Stimulated activated CD4-positive, alpha-beta T cell treated with anti-CD3 and anti-CD28 coated beads, Interleukin-15, amount 100 ng/mL, for 24 hours (primary cell): ENCODE data around the gene EMC9.

Experiments
- DNase-seq: peaks from one replicate; pipeline ENCODE4 v3.0.0-alpha.2; 2020

The EMC9 gene

DNA sequence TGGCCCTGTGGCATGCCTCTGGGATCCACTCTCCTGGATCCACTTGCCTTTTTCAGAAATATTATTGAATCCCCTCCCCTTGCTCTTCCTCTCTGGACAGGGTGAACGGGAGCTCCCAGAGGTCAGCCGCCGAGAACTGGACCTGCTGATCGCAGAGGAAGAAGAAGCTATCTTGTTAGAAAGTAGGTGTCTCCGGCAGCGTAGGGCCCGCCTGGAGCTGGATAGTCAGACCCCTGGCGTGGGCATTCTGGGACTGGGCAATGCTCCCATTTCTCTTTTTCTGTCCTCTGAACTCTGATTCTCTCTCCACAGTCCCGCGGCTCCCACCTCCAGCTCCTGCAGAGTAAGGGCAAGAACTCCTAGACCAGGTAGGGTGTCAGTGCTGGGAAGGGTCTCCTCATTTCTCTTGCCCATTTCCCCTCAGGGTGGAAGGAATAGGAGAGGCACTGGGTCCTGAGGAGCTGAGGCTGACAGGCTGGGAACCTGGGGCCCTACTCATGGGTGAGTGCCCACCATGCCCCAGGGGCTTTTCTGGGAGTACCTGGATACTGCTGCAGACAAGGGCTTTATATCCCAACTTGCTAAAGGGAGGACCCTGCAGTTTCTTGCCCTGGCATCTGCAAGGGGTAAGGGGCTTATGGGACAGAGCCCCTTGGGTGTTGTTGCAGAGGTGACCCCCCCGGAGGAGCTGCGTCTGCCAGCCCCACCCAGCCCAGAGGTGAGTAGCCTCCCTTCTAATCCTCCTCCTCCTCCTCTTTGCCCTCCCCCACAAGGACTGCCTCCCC lies 35.8 kb upstream of the EMC9 start:
- no peak for DNase-seq

DNA sequence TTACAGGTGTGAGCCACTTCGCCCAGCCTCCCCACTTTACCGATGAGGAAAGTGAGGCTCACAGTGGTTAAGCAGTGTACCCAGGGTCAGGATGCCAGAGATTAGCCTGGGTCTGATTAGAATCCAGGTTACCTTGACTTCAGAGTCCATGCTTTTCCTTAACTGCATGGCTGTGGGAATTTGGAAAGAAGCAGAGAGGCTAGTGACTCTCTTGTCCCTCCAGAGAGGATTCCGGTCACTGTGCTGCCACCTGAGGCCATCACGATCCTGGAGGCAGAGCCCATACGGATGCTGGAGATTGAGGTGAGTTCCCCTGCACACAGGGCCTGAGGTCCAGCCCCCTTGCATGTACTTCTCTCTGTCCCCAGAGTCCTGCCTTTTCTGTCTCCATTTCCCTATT lies 35.2 kb upstream of the EMC9 start:
- DNase-seq: no peak

DNA sequence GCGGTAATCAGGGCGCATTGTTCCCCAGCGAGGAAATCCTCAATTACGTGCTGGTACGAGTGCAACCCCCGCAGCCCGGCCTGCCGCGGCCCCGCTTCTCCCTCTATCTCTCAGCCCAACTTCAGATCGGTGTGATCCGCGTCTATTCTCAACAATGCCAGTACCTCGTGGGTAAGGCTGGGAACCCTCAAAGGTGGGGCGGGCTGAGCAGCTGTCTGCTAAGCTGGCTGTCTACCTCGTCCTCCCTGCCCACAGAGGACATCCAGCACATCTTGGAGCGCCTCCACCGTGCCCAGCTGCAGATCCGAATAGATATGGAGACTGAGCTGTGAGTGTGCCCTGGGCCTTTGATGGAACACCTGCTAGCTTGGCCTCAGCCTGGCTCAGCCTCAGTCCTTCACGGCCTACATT lies 31.5 kb upstream of the EMC9 start:
- DNase-seq: no peak

DNA sequence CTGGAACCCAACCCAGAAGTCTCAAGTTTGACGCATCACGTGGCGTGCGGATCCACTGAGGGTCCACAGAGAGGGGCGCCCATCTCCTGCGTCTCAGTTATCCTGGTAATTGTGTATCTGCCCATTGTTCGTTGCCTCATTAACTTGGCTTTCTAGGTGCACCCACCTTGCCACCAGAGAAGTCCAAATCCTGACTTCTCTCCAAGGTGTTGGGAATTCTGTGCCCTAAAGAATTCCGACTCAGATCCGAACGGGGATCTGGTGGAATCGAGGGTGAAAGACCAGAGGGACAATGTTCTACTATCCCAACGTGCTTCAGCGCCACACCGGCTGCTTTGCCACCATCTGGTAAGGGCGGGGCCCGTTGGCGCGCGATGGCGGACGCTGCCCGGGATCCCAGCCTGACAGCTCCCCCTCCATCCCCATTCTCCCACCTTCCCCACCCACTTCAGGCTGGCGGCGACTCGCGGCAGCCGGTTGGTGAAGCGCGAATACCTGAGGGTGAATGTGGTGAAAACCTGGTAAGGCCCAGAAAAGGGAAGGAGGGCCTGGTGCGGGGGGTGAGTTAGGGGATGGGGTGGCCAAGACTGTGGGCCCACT lies 31.0 kb upstream of the EMC9 start:
- DNase-seq: no peak

DNA sequence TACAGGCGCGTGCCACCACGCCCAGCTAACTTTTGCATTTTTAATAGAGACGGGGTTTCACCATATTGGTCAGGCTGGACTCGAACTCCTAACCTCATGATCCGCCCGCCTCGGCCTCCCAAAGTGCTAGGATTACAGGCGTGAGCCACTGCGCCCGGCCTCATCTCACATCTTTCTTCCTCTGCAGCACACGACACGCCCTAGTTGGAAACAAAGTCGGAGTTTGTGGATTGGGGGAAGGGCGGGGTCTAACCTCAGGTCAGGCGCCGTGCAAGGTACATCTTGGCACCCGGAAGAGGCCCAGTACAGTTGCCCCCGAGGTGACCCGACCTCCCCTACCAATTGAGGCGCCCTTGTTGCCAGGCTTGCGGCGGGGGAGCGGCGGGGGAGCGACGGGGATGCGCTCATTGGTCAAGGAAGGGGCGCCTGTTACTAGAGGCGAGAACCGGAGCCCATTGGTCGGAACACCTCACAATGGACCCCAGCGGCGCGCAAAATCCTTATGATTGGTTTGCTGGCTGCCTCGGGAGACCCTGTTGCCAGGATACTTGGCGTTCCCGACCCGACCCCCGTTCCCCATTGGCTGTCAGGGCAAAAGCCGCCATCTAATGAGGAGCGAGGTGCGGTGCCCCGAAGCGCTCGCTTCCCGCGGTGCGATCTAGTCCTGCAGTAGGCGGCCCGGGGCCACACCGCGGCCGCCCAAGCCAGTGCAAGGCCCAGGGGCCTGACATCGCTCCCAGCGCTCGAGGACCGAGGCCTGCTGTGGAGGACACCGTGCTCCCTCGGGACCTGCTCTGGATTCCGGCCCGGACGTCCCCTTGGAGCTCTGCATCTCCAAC lies 30.2 kb upstream of the EMC9 start, which contains the start of gene REC8:
REC8 (plus strand) TSS at position 659 of the 839 bp plus-strand sequence. CDS start 473 bp downstream, outside the sequence.
- peak; percentile 79 for DNase-seq

DNA sequence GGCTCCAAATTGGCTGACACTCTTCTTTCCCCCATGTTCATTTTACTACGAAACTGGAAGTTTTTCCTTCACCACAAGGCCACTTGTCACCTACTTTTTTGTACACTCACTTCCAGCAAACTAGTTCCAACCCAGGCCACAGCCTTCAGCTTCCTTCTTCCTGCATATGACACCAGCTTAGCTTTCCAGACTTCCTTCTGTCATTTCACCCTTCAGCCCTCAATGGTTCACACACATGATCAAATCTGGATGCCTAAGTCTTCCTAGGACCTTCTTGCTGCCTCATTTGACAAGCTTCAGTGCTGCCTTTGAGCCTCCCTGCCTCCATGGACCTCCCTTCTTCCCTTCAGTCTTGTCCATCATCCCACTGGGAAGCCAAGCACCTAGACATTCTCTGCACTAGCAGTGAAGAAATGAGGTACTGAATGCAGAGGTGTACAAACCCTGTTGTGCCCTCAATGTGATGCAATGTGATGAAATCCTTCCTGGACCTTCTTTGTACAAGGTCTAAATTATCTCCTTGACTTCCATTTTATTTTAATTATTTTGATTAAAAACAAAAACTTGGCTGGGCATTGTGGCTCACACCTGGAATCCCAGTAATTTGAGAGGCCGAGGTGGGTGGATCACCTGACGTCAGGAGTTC lies 26.2 kb upstream of the EMC9 start:
- DNase-seq: no peak

DNA sequence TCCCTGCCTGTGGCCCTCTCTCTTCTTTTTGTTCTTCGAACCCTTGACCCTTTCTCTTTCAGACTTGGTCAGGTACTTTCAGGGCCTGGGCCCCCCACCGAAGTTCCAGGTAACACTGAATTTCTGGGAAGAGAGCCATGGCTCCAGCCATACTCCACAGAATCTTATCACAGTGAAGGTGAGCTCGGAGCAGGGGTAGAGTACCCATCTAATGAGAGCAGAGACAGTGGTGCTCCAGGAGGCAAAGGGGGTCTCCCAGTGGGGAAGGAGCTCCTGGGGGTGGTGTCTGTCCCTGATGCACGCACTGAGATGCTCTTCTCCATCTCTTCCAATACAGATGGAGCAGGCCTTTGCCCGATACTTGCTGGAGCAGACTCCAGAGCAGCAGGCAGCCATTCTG lies 24.4 kb upstream of the EMC9 start:
- no peak for DNase-seq

DNA sequence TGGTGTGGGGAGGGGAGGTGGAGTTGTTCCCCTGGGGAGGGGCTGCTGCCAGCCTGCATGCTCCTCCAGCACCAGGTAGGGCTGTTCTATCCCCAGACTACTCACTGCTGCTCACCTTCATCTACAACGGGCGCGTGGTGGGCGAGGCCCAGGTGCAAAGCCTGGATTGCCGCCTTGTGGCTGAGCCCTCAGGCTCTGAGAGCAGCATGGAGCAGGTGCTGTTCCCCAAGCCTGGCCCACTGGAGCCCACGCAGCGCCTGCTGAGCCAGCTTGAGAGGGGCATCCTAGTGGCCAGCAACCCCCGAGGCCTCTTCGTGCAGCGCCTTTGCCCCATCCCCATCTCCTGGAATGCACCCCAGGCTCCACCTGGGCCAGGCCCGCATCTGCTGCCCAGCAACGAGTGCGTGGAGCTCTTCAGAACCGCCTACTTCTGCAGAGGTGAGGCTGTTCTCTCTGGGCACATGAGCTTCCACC lies 23.2 kb upstream of the EMC9 start:
- no peak for DNase-seq

DNA sequence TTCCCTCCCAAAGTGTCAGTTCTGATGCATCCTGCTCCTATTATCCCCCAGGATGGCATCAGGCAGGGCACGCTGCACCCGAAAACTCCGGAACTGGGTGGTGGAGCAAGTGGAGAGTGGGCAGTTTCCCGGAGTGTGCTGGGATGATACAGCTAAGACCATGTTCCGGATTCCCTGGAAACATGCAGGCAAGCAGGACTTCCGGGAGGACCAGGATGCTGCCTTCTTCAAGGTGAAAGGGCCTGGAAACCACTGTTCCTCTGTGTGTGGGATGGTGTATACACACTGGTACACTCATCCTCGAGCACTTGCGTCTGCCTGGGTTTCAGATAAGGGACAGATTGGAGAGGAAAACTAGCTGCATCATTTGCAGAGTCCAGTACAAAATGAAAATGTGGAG lies 20.7 kb upstream of the EMC9 start:
- DNase-seq: peak; percentile 54

DNA sequence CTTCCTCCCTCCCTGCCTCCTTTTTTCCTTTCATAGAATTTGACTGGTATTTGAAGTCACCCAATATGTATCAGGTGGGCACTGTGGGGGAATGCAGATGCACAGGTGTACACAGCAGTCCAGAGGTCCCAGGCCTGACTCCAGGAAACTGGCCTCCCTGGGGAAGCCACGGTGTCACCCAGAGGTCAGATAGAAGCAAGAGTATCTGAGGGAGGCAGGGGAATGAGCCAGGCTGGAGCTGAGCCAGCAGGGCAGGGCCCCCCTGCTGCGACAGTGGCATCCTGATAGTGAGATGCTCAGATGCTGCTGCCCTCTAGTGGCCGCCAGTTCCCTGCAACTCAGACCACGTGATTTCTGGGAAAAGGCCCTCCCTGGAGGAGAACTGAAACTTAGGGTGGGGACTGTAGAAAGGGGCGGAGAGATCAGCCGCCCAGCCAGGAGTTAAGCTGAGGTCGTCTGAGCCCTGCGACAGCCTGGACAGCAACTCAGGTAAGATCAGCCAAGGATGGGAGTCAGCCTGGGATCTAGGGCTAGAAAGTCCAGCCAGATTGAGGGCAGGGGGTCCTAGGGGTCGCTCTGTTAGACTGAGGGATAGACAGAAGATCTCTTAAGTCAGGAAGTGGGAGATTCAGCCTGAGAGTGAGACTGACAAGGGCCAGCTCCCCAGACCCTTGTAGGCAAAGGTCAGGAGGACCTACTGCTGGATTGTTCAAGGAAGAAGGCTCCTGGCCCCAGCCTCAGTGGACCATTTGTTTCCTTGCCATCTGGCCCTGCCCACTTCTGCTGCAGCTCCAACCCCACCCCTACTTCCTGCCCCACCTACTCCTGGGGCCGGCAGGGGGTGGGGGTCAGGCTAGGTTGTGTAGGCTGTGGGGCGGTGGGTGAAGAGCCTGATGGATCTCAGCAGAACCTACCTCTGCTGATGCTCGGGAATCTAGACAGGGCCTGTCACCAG lies 19.7 kb upstream of the EMC9 start, which contains the start of gene IRF9:
IRF9 (plus strand) TSS at position 416 of the 955 bp plus-strand sequence. CDS start 880 bp downstream, outside the sequence.
- peak; percentile 96 for DNase-seq

DNA sequence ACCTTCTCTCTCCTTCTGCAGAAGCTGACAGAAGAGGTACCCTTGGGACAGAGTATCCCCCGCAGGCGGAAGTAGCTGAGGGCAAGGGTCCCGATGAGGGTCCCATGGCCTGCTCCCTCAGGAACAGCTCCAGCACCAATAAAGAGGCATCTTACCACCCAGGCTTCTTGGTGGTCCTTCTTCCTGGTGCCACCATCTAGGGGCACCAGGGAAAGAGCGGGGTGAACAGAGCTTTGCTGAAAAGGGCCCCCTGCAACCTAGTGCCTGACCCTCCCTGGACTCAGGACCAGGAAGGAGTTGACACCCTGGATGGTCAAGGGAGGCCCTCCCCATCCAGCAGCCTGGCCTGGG lies 19.1 kb upstream of the EMC9 start:
- DNase-seq: no peak

DNA sequence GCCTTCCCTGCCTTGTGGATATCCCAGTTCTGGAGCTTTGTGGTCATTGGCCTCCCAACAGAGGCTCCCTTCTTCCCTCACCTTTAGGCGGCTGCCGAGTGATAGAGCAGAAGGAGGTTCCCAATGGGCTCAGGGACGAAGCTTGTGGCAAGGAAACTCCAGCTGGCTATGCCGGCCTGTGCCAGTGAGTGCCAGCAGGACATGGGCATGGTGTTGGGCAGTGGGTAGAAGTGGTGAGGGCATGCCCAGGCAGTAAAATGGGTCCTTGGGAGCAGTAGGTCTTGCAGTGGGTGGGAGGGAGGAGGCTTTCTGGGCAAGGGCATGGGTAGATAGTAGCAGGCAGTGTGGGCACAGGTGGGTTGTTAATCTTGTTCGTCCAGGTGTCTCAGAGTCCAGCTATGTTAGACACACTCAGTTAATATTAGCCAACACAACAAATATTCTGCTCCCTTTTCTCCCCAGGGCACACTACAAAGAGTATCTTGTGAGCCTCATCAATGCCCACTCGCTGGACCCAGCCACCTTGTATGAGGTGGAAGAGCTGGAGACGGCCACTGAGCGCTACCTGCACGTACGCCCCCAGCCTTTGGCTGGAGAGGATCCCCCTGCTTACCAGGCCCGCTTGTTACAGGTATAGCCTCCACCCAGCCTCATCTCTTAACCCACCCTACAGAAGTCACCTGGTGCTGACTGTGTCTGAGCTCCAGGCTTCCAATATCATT lies 18.5 kb upstream of the EMC9 start:
- DNase-seq: no peak

DNA sequence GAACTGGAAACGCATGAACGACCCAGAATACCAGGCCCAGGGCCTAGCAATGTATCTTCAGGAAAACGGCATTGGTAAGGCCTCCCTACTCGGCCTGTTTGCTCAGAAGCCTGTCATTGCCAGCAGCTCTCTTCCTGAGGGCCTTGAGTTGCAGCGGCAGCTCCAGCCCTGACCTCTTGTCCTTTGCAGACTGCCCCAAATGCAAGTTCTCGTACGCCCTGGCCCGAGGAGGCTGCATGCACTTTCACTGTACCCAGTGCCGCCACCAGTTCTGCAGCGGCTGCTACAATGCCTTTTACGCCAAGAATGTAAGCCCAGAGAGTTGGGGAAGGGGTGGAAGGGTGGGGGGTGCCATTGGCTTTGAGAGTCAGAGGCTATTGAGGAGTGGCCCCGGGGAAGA lies 15.9 kb upstream of the EMC9 start:
- DNase-seq: no peak

DNA sequence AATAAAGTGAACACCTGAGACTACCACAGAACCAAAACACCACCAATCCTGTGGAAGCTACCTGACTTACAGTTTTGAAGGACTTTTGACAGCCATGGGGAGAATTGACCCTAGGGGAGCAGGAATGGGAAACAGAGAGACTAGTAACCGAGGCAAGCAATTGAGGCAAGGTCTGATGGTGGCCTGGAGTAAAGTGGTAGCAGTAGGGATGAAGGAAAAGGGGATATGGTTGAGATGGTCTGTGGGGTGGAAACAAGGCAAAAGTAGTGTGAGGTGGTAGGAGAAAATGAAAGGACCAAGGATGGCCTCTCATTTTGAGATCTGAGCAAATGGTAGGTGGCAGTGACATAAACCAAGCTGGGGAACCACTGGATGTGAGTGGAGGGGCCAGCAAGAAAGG lies 15.4 kb upstream of the EMC9 start:
- no peak for DNase-seq

DNA sequence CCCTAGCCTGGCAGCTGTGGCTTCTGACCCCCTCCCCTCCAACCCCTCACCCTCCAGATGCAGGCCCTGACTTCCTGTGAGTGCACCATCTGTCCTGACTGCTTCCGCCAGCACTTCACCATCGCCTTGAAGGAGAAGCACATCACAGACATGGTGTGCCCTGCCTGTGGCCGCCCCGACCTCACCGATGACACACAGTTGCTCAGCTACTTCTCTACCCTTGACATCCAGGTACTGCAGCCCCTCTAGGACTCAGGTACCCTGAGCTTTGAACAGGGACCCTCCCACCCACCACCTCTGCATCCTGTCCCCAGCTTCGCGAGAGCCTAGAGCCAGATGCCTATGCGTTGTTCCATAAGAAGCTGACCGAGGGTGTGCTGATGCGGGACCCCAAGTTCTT lies 13.7 kb upstream of the EMC9 start:
- no peak for DNase-seq

DNA sequence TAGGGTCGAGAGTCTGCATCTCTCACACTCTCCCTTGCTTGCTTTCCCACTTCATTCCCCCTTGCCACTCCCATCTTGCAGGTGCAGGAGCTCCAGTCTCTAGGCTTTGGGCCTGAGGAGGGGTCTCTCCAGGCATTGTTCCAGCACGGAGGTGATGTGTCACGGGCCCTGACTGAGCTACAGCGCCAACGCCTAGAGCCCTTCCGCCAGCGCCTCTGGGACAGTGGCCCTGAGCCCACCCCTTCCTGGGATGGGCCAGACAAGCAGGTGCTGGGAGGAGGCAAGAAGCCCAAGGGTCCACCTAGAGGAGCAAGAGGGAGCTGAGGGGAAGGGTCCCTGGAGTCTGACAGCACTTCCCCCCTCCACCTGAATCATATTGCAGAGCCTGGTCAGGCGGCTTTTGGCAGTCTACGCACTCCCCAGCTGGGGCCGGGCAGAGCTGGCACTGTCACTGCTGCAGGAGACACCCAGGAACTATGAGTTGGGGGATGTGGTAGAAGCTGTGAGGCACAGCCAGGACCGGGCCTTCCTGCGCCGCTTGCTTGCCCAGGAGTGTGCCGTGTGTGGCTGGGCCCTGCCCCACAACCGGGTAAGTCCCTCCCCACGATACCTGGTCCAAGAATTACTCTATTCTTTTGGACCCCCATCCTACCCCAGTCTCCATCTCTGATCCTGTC lies 10.2 kb upstream of the EMC9 start:
- DNase-seq: no peak

DNA sequence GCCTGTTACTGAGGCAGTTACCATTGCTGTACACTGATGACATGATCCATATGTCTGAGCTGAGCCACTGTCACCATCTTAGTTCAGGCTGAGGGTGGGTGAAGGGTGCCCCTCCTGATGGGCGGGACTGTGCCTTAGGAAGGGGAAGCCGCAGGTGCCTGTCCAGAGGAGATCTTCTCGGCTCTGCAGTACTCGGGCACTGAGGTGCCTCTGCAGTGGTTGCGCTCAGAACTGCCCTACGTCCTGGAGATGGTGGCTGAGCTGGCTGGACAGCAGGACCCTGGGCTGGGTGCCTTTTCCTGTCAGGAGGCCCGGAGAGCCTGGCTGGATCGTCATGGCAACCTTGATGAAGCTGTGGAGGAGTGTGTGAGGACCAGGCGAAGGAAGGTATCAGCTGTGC lies 9.6 kb upstream of the EMC9 start:
- DNase-seq: no peak

DNA sequence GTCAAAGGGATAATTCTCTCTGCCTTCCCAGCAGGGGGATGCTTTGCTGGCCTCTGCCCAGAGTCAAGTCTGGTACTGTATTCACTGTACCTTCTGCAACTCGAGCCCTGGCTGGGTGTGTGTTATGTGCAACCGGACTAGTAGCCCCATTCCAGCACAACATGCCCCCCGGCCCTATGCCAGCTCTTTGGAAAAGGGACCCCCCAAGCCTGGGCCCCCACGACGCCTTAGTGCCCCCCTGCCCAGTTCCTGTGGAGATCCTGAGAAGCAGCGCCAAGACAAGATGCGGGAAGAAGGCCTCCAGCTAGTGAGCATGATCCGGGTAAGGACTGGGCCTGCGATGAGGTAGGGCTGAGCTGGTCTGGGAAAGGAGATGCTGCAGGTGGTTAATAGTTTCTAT lies 9.2 kb upstream of the EMC9 start:
- no peak for DNase-seq

DNA sequence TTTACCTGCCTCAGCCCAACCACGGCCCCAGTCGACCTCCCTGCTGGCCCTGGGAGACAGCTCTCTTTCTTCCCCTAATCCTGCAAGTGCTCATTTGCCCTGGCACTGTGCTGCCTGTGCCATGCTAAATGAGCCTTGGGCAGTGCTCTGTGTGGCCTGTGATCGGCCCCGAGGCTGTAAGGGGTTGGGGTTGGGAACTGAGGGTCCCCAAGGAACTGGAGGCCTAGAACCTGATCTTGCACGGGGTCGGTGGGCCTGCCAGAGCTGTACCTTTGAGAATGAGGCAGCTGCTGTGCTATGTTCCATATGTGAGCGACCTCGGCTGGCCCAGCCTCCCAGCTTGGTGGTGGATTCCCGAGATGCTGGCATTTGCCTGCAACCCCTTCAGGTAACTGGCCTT lies 8.7 kb upstream of the EMC9 start:
- no peak for DNase-seq

DNA sequence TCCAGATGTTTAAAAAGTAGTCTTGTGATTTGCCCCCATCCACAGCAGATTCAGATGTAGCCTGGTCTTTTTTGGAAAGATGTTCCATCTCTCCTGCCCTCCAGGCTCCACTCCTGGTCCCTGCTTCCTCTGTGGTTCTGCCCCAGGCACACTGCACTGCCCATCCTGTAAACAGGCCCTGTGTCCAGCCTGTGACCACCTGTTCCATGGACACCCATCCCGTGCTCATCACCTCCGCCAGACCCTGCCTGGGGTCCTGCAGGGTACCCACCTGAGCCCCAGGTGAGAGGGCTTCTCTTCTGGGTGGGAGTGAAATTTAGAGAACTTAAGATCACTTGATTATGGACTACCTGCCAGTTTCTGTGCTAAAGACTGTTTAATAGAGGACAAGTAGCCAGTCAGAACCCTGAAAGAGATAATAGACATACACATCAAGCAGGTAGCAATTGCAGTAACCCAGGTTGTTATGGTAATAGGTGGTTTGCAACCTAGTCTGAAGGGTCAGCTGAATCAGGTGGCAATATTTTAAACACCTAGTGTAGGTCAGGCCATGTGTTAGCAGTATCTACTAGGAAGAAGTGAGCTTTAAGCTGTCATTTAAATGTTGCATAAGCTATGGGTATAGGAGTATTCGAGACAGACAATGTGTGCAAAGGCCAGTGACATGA lies 8.0 kb upstream of the EMC9 start:
- no peak for DNase-seq
